Neuronal stem cell (in vitro differentiated cells): Measurements from ENCODE around the gene DBF4B.
"Not testable (repeated sequence)": the region's sequence is repeated elsewhere in the genome, so short reads cannot be mapped to it uniquely, and the experiment has no call there.

Experiments
- DNase-seq: peaks from one replicate; pipeline ENCODE4 v3.0.0-alpha.2; 2013; ENCODE audit warnings: low spot score
- H2AFZ ChIP-seq: one replicate; pipeline ENCODE4 v1.6.1; 2013; ENCODE audit warnings: mild to moderate bottlenecking, low read length, inconsistent platforms
- H2AK5ac ChIP-seq: 2 replicates; pipeline ENCODE4 v1.6.1; 2013; ENCODE audit warnings: low read depth, mild to moderate bottlenecking, inconsistent platforms, low read length, moderate library complexity, mixed read lengths
- H2BK120ac ChIP-seq: 2 replicates; pipeline ENCODE4 v1.6.1; 2013; ENCODE audit warnings: low read depth, mild to moderate bottlenecking, inconsistent platforms, low read length, moderate library complexity, mixed read lengths
- H2BK12ac ChIP-seq: one replicate; pipeline ENCODE4 v1.6.1; 2013; ENCODE audit warnings: low read length, inconsistent platforms
- H2BK15ac ChIP-seq: 2 replicates; pipeline ENCODE4 v1.6.1; 2013; ENCODE audit warnings: mild to moderate bottlenecking, low read length, inconsistent platforms, mixed read lengths
- H2BK5ac ChIP-seq: one replicate; pipeline ENCODE4 v1.6.1; 2013; ENCODE audit warnings: inconsistent platforms, mild to moderate bottlenecking, low read length, moderate library complexity
- H3K14ac ChIP-seq: one replicate; pipeline ENCODE4 v1.6.1; 2013; ENCODE audit warnings: low read length, inconsistent platforms
- H3K18ac ChIP-seq: 2 replicates; pipeline ENCODE4 v1.6.1; 2013; ENCODE audit warnings: low read length, inconsistent platforms
- H3K23ac ChIP-seq: 2 replicates; pipeline ENCODE4 v1.6.1; 2013; ENCODE audit warnings: low read depth, mild to moderate bottlenecking, mixed read lengths, low read length, inconsistent platforms; ENCODE audit not compliant: poor library complexity
- H3K27ac ChIP-seq: replicated peaks from 3 replicates; pipeline ENCODE4 v1.5.1; 2013; ENCODE audit warnings: low read length, inconsistent platforms
- H3K27me3 ChIP-seq, 3 experiments: 2 replicates each; pipeline ENCODE4 v1.6.1; 2013; ENCODE audit warnings: low read length in 3 of 3, mild to moderate bottlenecking in 2 of 3, inconsistent platforms in 1 of 3, low read depth in 1 of 3, mixed read lengths in 1 of 3, moderate library complexity in 1 of 3; ENCODE audit not compliant: control insufficient read depth in 3 of 3, insufficient read depth in 3 of 3
- H3K36me3 ChIP-seq, 2 donors: replicated peaks in 1 of 2; 2 replicates each; pipeline ENCODE4 v1.6.1; 2013; ENCODE audit warnings: low read length in 2 of 2; ENCODE audit not compliant: control insufficient read depth in 2 of 2, insufficient read depth in 2 of 2
- H3K4ac ChIP-seq: 2 replicates; pipeline ENCODE4 v1.6.1; 2013; ENCODE audit warnings: inconsistent platforms, mild to moderate bottlenecking, low read length, moderate library complexity
- H3K4me1 ChIP-seq, 2 donors: 1 replicate in 1 of 2; 2 replicates in 1 of 2; pipeline ENCODE4 v1.6.1; 2013; ENCODE audit warnings: low read length in 2 of 2, low read depth in 1 of 2; ENCODE audit not compliant: control insufficient read depth in 2 of 2, insufficient read depth in 1 of 2
- H3K4me2 ChIP-seq: one replicate; pipeline ENCODE4 v1.6.1; 2013; ENCODE audit warnings: mild to moderate bottlenecking, low read length, inconsistent platforms; ENCODE audit not compliant: insufficient read depth, poor library complexity, severe bottlenecking
- H3K4me3 ChIP-seq, 2 donors: 2 replicates each; pipeline ENCODE4 v1.5.1; 2013; ENCODE audit warnings: low read length in 2 of 2, mild to moderate bottlenecking in 2 of 2, inconsistent platforms in 1 of 2, moderate library complexity in 1 of 2
- H3K79me1 ChIP-seq: one replicate; pipeline ENCODE4 v1.6.1; 2013; ENCODE audit warnings: low read depth, mild to moderate bottlenecking, inconsistent platforms, low read length, moderate library complexity
- H3K9ac ChIP-seq: one replicate; pipeline ENCODE4 v1.6.1; 2013; ENCODE audit warnings: mild to moderate bottlenecking, low read depth, low read length, inconsistent platforms; ENCODE audit not compliant: poor library complexity
- H3K9me3 ChIP-seq, 2 donors: replicated peaks in 1 of 2; 2 replicates each; pipeline versions ENCODE3 to v1.6.1; 2013; ENCODE audit warnings: low read length in 2 of 2, mild to moderate bottlenecking in 2 of 2, inconsistent platforms in 1 of 2, low read depth in 1 of 2, mixed read lengths in 1 of 2, moderate library complexity in 1 of 2; ENCODE audit not compliant: control insufficient read depth in 2 of 2, insufficient read depth in 1 of 2
- H4K8ac ChIP-seq: one replicate; pipeline ENCODE4 v1.6.1; 2013; ENCODE audit warnings: low read depth, mild to moderate bottlenecking, inconsistent platforms, low read length, moderate library complexity
- H4K91ac ChIP-seq: one replicate; pipeline ENCODE4 v1.6.1; 2013; ENCODE audit warnings: low read length, low read depth, mild to moderate bottlenecking, inconsistent platforms; ENCODE audit not compliant: poor library complexity
- WGBS, 2 donors: extraction: QIAGEN DNeasy Blood & Tissue Kit; methylation state at CpG; one replicate each; pipeline ENCODE4 v1.1.7; 2013; ENCODE audit warnings: missing lambda C conversion rate in 2 of 2, mixed read lengths in 1 of 2; ENCODE audit not compliant: insufficient read length in 2 of 2, insufficient replicate concordance in 1 of 2; ENCODE audit errors: extremely low coverage in 2 of 2; 5-methylcytosine and 5-hydroxymethylcytosine counted together

Gene DBF4B

GRCh38 chr17:44700288-44700687 is 8.2 kb upstream of the DBF4B start:
- not testable (repeated sequence) for H3K23ac ChIP-seq, H2BK15ac ChIP-seq, H3K27ac ChIP-seq, H2BK12ac ChIP-seq, H3K9ac ChIP-seq, H4K8ac ChIP-seq, H2AFZ ChIP-seq, H3K79me1 ChIP-seq, H3K9me3 ChIP-seq, H4K91ac ChIP-seq, H3K4me1 ChIP-seq, H2AK5ac ChIP-seq, DNase-seq, H3K14ac ChIP-seq, H3K18ac ChIP-seq, H3K27me3 ChIP-seq, H3K4ac ChIP-seq, H2BK5ac ChIP-seq, H3K36me3 ChIP-seq, H3K4me2 ChIP-seq, H3K4me3 ChIP-seq, H2BK120ac ChIP-seq
- WGBS, 2 donors: no CpG with 5 or more reads among the region's 10 CpGs

GRCh38 chr17:44707755-44708400 is 587 bp upstream of the DBF4B start:
- Histone ChIP-seq H4K91ac (no peak overlapping the region), H3K27me3 (peaks cover 0 to 1% (median 0%) of the 10 kb centered on the region in 3 experiments), H2BK5ac (no peak overlapping the region), H3K4me1 (peaks cover 3 to 4% of the 10 kb centered on the region in 2 donors), H3K23ac (no peak overlapping the region), H3K79me1 (peaks cover 2% of the 10 kb centered on the region), H3K36me3 (peaks cover 0 to 18% of the 10 kb centered on the region in 2 donors), H2BK120ac (no peak overlapping the region), H3K9me3 (no peaks in the 10 kb centered on the region), H3K4ac (no peak overlapping the region), H3K9ac (no peak overlapping the region), H3K4me2 (no peak overlapping the region), H2BK12ac (no peak overlapping the region), H3K27ac (no peak overlapping the region), H4K8ac (no peak overlapping the region), H2AK5ac (no peak overlapping the region), H2BK15ac (no peak overlapping the region), H3K4me3 (peak overlapping the region in 1 of 2 donors; percentile 96), H2AFZ (peak overlapping the region; percentile 85), H3K18ac (no peak overlapping the region), H3K14ac (no peak overlapping the region)
- DNase-seq: no peak
- 95% methylated on average over 2 of the region's 4 CpGs; no CpG with 5 or more reads in 1 of the 2 donors for WGBS, 2 donors

GRCh38 chr17:44719444-44719843 is 11.0 kb downstream of the DBF4B start:
- H4K8ac ChIP-seq: no peak overlapping the region
- H3K4ac ChIP-seq: no peak overlapping the region
- H3K18ac ChIP-seq: no peak overlapping the region
- H4K91ac ChIP-seq: no peak overlapping the region
- no peak overlapping the region for H3K23ac ChIP-seq
- no peaks in the 10 kb centered on the region for H3K4me1 ChIP-seq
- no CpG with 5 or more reads among the region's 1 CpG for WGBS, 2 donors
- no peak overlapping the region for H2BK5ac ChIP-seq
- DNase-seq: no peak
- H2BK120ac ChIP-seq: no peak overlapping the region
- no peak overlapping the region for H3K4me2 ChIP-seq
- H3K14ac ChIP-seq: no peak overlapping the region
- no peak overlapping the region for H3K27ac ChIP-seq
- peaks cover 11 to 83% of the 10 kb centered on the region in 2 donors for H3K36me3 ChIP-seq
- H2BK15ac ChIP-seq: no peak overlapping the region
- no peak overlapping the region for H2BK12ac ChIP-seq
- no peaks in the 10 kb centered on the region for H3K79me1 ChIP-seq
- H3K9me3 ChIP-seq: peaks cover 0 to 6% of the 10 kb centered on the region in 2 donors
- H3K27me3 ChIP-seq: no peaks in the 10 kb centered on the region
- H2AFZ ChIP-seq: no peak overlapping the region
- H3K4me3 ChIP-seq: no peak overlapping the region
- H2AK5ac ChIP-seq: no peak overlapping the region
- no peak overlapping the region for H3K9ac ChIP-seq

- Histone ChIP-seq H3K4me2 (no peak overlapping the region), H3K27me3 (no peaks in the 10 kb centered on the region), H3K23ac (no peak overlapping the region), H2AFZ (no peak overlapping the region), H4K8ac (no peak overlapping the region), H3K79me1 (no peaks in the 10 kb centered on the region), H2BK120ac (no peak overlapping the region), H3K9me3 (peaks cover 0 to 6% of the 10 kb centered on the region in 2 donors), H3K14ac (no peak overlapping the region), H3K36me3 (peaks cover 11 to 90% of the 10 kb centered on the region in 2 donors), H2BK12ac (no peak overlapping the region), H2BK5ac (no peak overlapping the region), H3K4me1 (no peaks in the 10 kb centered on the region), H4K91ac (no peak overlapping the region), H2BK15ac (no peak overlapping the region), H2AK5ac (no peak overlapping the region), H3K9ac (no peak overlapping the region), H3K4ac (no peak overlapping the region), H3K4me3 (no peak overlapping the region), H3K27ac (no peak overlapping the region), H3K18ac (no peak overlapping the region)
- no CpG with 5 or more reads among the region's 5 CpGs for WGBS, 2 donors
- DNase-seq: no peak
These were observed 13.8 kb downstream of the DBF4B start for GRCh38 chr17:44722254-44722653.
